AG09309 (cell line): ENCODE measurements around the gene BOC.
"Not testable (repeated sequence)": the region's sequence is repeated elsewhere in the genome, so short reads cannot be mapped to it uniquely, and the experiment has no call there.

Experiments used
- DNase-seq: peaks from one replicate; pipeline ENCODE4 v3.0.0-alpha.2; 2010; ENCODE audit warnings: low read depth
- H3K4me3 ChIP-seq: 2 replicates; pipeline ENCODE4 v1.5.1; 2011; ENCODE audit warnings: mild to moderate bottlenecking, low read depth, low read length, moderate library complexity; ENCODE audit not compliant: control insufficient read depth
- TF ChIP-seq, protein P1 (sequence below): IDR thresholded peaks from 2 replicates; pipeline ENCODE4 v1.5.1; 2011; ENCODE audit warnings: mild to moderate bottlenecking, low read depth, low read length, inconsistent platforms; ENCODE audit not compliant: insufficient read depth, control insufficient read depth; ENCODE audit errors: missing control alignments

Gene BOC

GRCh38 chr3:113167825-113168801, 43.2 kb upstream of the BOC start:
- TF ChIP-seq, protein P1, sequence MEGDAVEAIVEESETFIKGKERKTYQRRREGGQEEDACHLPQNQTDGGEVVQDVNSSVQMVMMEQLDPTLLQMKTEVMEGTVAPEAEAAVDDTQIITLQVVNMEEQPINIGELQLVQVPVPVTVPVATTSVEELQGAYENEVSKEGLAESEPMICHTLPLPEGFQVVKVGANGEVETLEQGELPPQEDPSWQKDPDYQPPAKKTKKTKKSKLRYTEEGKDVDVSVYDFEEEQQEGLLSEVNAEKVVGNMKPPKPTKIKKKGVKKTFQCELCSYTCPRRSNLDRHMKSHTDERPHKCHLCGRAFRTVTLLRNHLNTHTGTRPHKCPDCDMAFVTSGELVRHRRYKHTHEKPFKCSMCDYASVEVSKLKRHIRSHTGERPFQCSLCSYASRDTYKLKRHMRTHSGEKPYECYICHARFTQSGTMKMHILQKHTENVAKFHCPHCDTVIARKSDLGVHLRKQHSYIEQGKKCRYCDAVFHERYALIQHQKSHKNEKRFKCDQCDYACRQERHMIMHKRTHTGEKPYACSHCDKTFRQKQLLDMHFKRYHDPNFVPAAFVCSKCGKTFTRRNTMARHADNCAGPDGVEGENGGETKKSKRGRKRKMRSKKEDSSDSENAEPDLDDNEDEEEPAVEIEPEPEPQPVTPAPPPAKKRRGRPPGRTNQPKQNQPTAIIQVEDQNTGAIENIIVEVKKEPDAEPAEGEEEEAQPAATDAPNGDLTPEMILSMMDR = no peak
- DNase-seq = no peak
- H3K4me3 ChIP-seq = no peak overlapping the region

DNA sequence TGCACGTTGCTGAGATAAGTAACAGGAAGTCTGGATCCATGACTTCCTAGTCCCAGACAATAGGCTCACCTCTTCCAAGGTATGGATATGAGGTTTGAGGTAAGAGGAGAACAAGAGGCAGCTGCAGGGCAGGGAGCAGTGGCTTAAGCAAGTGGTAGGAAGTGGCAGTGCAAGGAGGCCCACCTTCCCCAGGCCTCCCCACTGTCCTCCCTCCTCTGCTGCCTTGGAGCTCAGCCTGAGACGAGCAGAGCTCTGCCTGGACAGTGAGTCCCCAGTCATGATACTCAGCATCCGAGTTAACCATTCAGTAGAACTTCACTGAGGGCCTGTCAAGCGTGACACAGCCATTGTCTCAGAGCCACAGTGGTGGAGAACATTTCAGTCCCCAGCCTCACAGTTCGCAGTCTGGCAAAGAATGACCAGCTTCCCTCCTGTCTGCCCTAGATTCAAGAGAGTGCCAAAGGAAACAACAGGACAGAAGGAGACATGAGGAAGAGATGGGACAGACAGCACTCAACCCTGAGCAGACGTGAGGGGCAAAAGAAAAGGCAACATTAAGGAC, 41.4 kb upstream of the BOC start:
- no peak for DNase-seq
- no peak overlapping the region for H3K4me3 ChIP-seq
- TF ChIP-seq, protein P1 = no peak

GRCh38 chr3:113170771-113171170, 40.6 kb upstream of the BOC start:
- no peak overlapping the region for H3K4me3 ChIP-seq
- no peak for DNase-seq
- TF ChIP-seq, protein P1 = no peak

GRCh38 chr3:113171675-113172300, 39.6 kb upstream of the BOC start:
- DNase-seq = not testable (repeated sequence)

DNA sequence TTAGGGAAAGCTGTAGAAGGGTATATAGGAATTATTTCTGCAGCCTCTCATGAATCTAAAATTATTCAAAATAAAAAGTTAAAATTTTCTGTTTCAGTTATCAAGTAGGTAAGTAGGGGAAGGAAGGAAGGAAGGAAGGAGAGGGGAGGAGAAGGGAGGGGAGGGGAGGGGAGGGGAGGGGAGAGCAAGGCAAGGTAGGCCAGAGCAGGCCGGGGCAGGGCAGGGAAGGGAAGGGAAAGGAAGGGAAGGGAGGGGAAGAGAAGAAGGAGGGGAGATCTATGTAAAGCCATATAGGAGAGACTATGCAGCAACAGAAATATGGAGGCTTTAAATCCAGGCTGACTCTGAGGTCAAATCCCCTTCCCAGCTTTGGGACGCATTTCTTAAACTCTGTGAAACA, 38.3 kb upstream of the BOC start:
- no peak overlapping the region for H3K4me3 ChIP-seq
- DNase-seq = no peak
- TF ChIP-seq, protein P1 = no peak

More at GRCh38 chr3:113171675-113172300, 39.6 kb upstream of the BOC start:
- not testable (repeated sequence) for H3K4me3 ChIP-seq

GRCh38 chr3:113174304-113174703, 37.1 kb upstream of the BOC start:
- TF ChIP-seq, protein P1 = no peak
- no peak overlapping the region for H3K4me3 ChIP-seq
- no peak for DNase-seq

DNA sequence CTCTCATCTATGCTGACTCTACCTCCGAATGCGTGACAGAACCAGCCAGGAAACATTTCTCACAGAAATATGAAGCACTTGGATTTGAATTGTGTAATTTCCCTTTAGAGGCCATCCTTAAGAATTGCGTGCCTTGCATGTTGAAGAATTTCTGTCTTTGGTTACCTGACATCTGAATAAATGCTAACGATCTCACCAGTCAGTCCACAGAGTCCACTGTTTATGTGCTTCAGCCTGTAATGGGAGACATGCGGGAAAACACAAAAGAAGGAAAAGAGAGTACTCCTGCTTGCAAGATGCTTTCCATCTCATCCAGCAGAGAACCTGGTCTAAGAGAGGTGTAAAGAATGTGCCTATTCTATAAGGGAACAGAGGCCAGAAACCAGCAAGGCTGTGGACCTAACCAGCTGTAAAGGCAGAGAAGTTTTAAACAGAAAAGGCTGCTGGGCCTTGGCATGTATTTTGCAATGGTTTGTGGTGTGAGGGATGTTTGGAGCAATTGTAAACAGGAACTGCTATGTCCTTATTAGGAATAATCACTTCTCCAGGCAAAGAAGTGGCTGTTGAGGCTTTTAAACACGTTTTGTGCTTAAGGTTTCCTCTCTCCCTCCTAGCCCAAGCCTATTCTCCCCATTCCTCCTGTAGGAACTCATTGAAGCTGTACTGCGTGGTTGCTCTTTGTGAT, 36.4 kb upstream of the BOC start:
- H3K4me3 ChIP-seq = no peak overlapping the region
- TF ChIP-seq, protein P1 = no peak
- no peak for DNase-seq
